Activated CD4-positive, alpha-beta T cell treated with anti-CD3 and anti-CD28 coated beads, Interleukin-2, amount 10 ng/mL, durations not matched to agents 7 days and 5 days (primary cell): ENCODE results near the gene EPX. TPM values are rescaled to one million over a fixed set of nuclear protein-coding genes. Genes with fewer than 3 reads are reported as not detected.
A peak's percentile ranks its signal among the peaks of the same experiment; 100 is the strongest.
"Not testable (repeated sequence)": the region's sequence is repeated elsewhere in the genome, so short reads cannot be mapped to it uniquely, and the experiment has no call there.

ENCODE experiments used
- CTCF ChIA-PET: fragments of 350-600 bp; sonication (Branson Sonifier 250); formaldehyde crosslinking; loops from one replicate; lab custom pipeline; 2021; ENCODE audit warnings: antibody characterized with exemption; lab: Charles Lee
- POLR2A ChIA-PET: fragments of 350-600 bp; sonication (Branson Sonifier 250); formaldehyde crosslinking; loops from one replicate; lab custom pipeline; 2021; ENCODE audit warnings: antibody characterized with exemption; lab: Charles Lee
- DNase-seq: peaks from one replicate; pipeline ENCODE4 v3.0.0-alpha.2; 2020
- H3K27ac Mint-ChIP-seq: one replicate; pipeline ENCODE4 v1.8.0; 2021; ENCODE audit warnings: mild to moderate bottlenecking, moderate library complexity, mixed read lengths
- H3K27me3 Mint-ChIP-seq: one replicate; pipeline ENCODE4 v1.8.0; 2021; ENCODE audit warnings: mixed read lengths
- H3K36me3 Mint-ChIP-seq: one replicate; pipeline ENCODE4 v1.8.0; 2021; ENCODE audit warnings: low read depth, mixed read lengths
- H3K4me1 Mint-ChIP-seq: one replicate; pipeline ENCODE4 v1.8.0; 2021; ENCODE audit warnings: mixed read lengths
- H3K4me3 Mint-ChIP-seq: one replicate; pipeline ENCODE4 v1.8.0; 2021; ENCODE audit warnings: mild to moderate bottlenecking, moderate library complexity, mixed read lengths
- H3K9me3 Mint-ChIP-seq: one replicate; pipeline ENCODE4 v1.8.0; 2021; ENCODE audit warnings: mixed read lengths
- total RNA-seq, 2 experiments: library from RNA; stranded (reverse); gene quantifications; one replicate each; pipeline ENCODE4 v1.2.3, GENCODE V29; 2021

Gene EPX
- not detected for total RNA-seq

- no peak within 1 kb of the TSS for H3K27ac Mint-ChIP-seq
- CTCF ChIA-PET, result interaction anchor here (1.1 kb wide), 2 partner anchors 24 to 198 kb away, joined by 3 read pairs; no protein-coding TSS in a partner anchor
- POLR2A ChIA-PET, result no interaction called here
- no peaks in the 10 kb centered on the region for H3K4me1 Mint-ChIP-seq
- H3K36me3 Mint-ChIP-seq, result no peaks in the 10 kb centered on the region
- H3K27me3 Mint-ChIP-seq, result peaks cover 1% of the 10 kb centered on the region
- H3K4me3 Mint-ChIP-seq, result no peak within 1 kb of the TSS
- DNase-seq, result no peak
- H3K9me3 Mint-ChIP-seq, result no peaks in the 10 kb centered on the region
These were observed at the start of gene EPX for GRCh38 chr17:58192612-58193011. TSS of gene EPX (plus strand) at chr17:58192726. CDS start at chr17:58192847, 121 bp downstream.

- H3K27ac Mint-ChIP-seq, DNase-seq, CTCF ChIA-PET, POLR2A ChIA-PET, H3K4me1 Mint-ChIP-seq, H3K4me3 Mint-ChIP-seq: not testable (repeated sequence)
- Mint-ChIP-seq H3K9me3 (peaks cover 33% of the 10 kb centered on the region), H3K36me3 (peaks cover 25% of the 10 kb centered on the region), H3K27me3 (peaks cover 46% of the 10 kb centered on the region)
These were observed 49.2 kb upstream of the EPX start for GRCh38 chr17:58143335-58143734.

GRCh38 chr17:58144801-58145200, 47.7 kb upstream of the EPX start:
- Mint-ChIP-seq H3K4me1 (peaks cover 4% of the 10 kb centered on the region), H3K27me3 (peaks cover 59% of the 10 kb centered on the region), H3K27ac (no peak overlapping the region), H3K9me3 (peaks cover 36% of the 10 kb centered on the region), H3K36me3 (peaks cover 25% of the 10 kb centered on the region), H3K4me3 (no peak overlapping the region)
- DNase-seq, result no peak
- ChIA-PET CTCF (no interaction called here), POLR2A (no interaction called here)

GRCh38 chr17:58147930-58148434, 44.5 kb upstream of the EPX start, which contains the start of gene OR4D1:
TSS of gene OR4D1 (plus strand) at chr17:58148384. CDS start at chr17:58155154, 6,770 bp downstream.
- peaks cover 64% of the 10 kb centered on the region for H3K27me3 Mint-ChIP-seq
- peak within 1 kb of the TSS; percentile 50 for H3K27ac Mint-ChIP-seq
- no peak for DNase-seq
- ChIA-PET CTCF (no interaction called here), POLR2A (no interaction called here)
- H3K36me3 Mint-ChIP-seq, result peaks cover 27% of the 10 kb centered on the region
- H3K9me3 Mint-ChIP-seq, result peaks cover 36% of the 10 kb centered on the region
- peaks cover 25% of the 10 kb centered on the region for H3K4me1 Mint-ChIP-seq
- H3K4me3 Mint-ChIP-seq, result no peak within 1 kb of the TSS

GRCh38 chr17:58148609-58149008, 43.9 kb upstream of the EPX start:
- CTCF ChIA-PET, result no interaction called here
- Mint-ChIP-seq H3K27me3 (peaks cover 64% of the 10 kb centered on the region), H3K4me1 (peaks cover 31% of the 10 kb centered on the region), H3K27ac (peak overlapping the region; percentile 50), H3K4me3 (no peak overlapping the region), H3K9me3 (peaks cover 35% of the 10 kb centered on the region), H3K36me3 (peaks cover 26% of the 10 kb centered on the region)
- no peak for DNase-seq
- POLR2A ChIA-PET, result no interaction called here

- Mint-ChIP-seq H3K36me3 (peaks cover 26% of the 10 kb centered on the region), H3K4me3 (no peak overlapping the region), H3K27ac (no peak overlapping the region), H3K4me1 (peaks cover 47% of the 10 kb centered on the region), H3K27me3 (peaks cover 52% of the 10 kb centered on the region), H3K9me3 (peaks cover 31% of the 10 kb centered on the region)
- DNase-seq, result no peak
- CTCF ChIA-PET, result interaction anchor here (0.9 kb wide), 1 partner anchor 27 kb away, joined by 3 read pairs; no protein-coding TSS in a partner anchor
- POLR2A ChIA-PET, result no interaction called here
These were observed 42.1 kb upstream of the EPX start for GRCh38 chr17:58150394-58150793.

- POLR2A ChIA-PET, result interaction anchor here (1.0 kb wide), 1 partner anchor 20 kb away, joined by 3 read pairs; no protein-coding TSS in a partner anchor
- H3K9me3 Mint-ChIP-seq, result peaks cover 18% of the 10 kb centered on the region
- H3K4me3 Mint-ChIP-seq, result peak overlapping the region; percentile 53
- H3K4me1 Mint-ChIP-seq, result peaks cover 63% of the 10 kb centered on the region
- peaks cover 28% of the 10 kb centered on the region for H3K27me3 Mint-ChIP-seq
- CTCF ChIA-PET, result interaction anchor here (0.9 kb wide), 1 partner anchor 37 kb away, joined by 3 read pairs; no protein-coding TSS in a partner anchor
- H3K36me3 Mint-ChIP-seq, result peaks cover 19% of the 10 kb centered on the region
- peak overlapping the region; percentile 97 for H3K27ac Mint-ChIP-seq
- peak; percentile 84 for DNase-seq
These were observed 39.5 kb upstream of the EPX start for GRCh38 chr17:58153046-58153445.

GRCh38 chr17:58153671-58154070, 38.9 kb upstream of the EPX start:
- peaks cover 18% of the 10 kb centered on the region for H3K9me3 Mint-ChIP-seq
- no peak for DNase-seq
- peaks cover 22% of the 10 kb centered on the region for H3K27me3 Mint-ChIP-seq
- peaks cover 19% of the 10 kb centered on the region for H3K36me3 Mint-ChIP-seq
- POLR2A ChIA-PET, result interaction anchor here (1.0 kb wide), 1 partner anchor 19 kb away, joined by 3 read pairs; no protein-coding TSS in a partner anchor
- CTCF ChIA-PET, result no interaction called here
- H3K4me1 Mint-ChIP-seq, result peaks cover 64% of the 10 kb centered on the region
- H3K4me3 Mint-ChIP-seq, result peak overlapping the region; percentile 53
- H3K27ac Mint-ChIP-seq, result peak overlapping the region; percentile 97

GRCh38 chr17:58156839-58157803, 35.4 kb upstream of the EPX start:
- DNase-seq, result peak; percentile 52
- Mint-ChIP-seq H3K4me3 (peak overlapping the region; percentile 68), H3K9me3 (peaks cover 17% of the 10 kb centered on the region), H3K4me1 (peaks cover 55% of the 10 kb centered on the region), H3K36me3 (peaks cover 27% of the 10 kb centered on the region), H3K27me3 (peaks cover 9% of the 10 kb centered on the region), H3K27ac (peak overlapping the region; percentile 78)
- POLR2A ChIA-PET, result no interaction called here
- CTCF ChIA-PET, result interaction anchor here (0.6 to 1.0 kb wide), 3 partner anchors 16 to 76 kb away, joined by 3 read pairs; no protein-coding TSS in a partner anchor

GRCh38 chr17:58158181-58158580, 34.3 kb upstream of the EPX start:
- Mint-ChIP-seq H3K27me3 (peaks cover 15% of the 10 kb centered on the region), H3K9me3 (peaks cover 17% of the 10 kb centered on the region), H3K27ac (no peak overlapping the region), H3K4me3 (no peak overlapping the region), H3K36me3 (peaks cover 25% of the 10 kb centered on the region), H3K4me1 (peaks cover 44% of the 10 kb centered on the region)
- ChIA-PET POLR2A (no interaction called here), CTCF (interaction anchor here (1.0 kb wide), 1 partner anchor 15 kb away, joined by 3 read pairs; no protein-coding TSS in a partner anchor)
- no peak for DNase-seq

GRCh38 chr17:58161566-58161965, 31.0 kb upstream of the EPX start:
- H3K4me1 Mint-ChIP-seq, result peaks cover 14% of the 10 kb centered on the region
- peaks cover 2% of the 10 kb centered on the region for H3K9me3 Mint-ChIP-seq
- H3K36me3 Mint-ChIP-seq, result peaks cover 8% of the 10 kb centered on the region
- no peak overlapping the region for H3K4me3 Mint-ChIP-seq
- H3K27ac Mint-ChIP-seq, result no peak overlapping the region
- DNase-seq, result no peak
- CTCF ChIA-PET, result interaction anchor here (0.6 to 1.2 kb wide), 2 partner anchors 258 to 834 kb away, joined by 3 read pairs; no protein-coding TSS in a partner anchor
- POLR2A ChIA-PET, result no interaction called here
- peaks cover 26% of the 10 kb centered on the region for H3K27me3 Mint-ChIP-seq

GRCh38 chr17:58165981-58166380, 26.5 kb upstream of the EPX start:
- ChIA-PET POLR2A (no interaction called here), CTCF (interaction anchor here (1.3 kb wide), 1 partner anchor 19 kb away, joined by 4 read pairs; no protein-coding TSS in a partner anchor)
- peaks cover 30% of the 10 kb centered on the region for H3K4me1 Mint-ChIP-seq
- peaks cover 5% of the 10 kb centered on the region for H3K36me3 Mint-ChIP-seq
- H3K27me3 Mint-ChIP-seq, result peaks cover 31% of the 10 kb centered on the region
- peaks cover 4% of the 10 kb centered on the region for H3K9me3 Mint-ChIP-seq
- no peak overlapping the region for H3K27ac Mint-ChIP-seq
- no peak for DNase-seq
- no peak overlapping the region for H3K4me3 Mint-ChIP-seq
